K562 (cell line): ENCODE results near the gene EHBP1. TPM values are rescaled to one million over a fixed set of nuclear protein-coding genes. Genes with fewer than 3 reads are reported as not detected.
A peak's percentile ranks its signal among the peaks of the same experiment; 100 is the strongest.

Source experiments
- CBX5 ChIP-seq: IDR thresholded peaks from 2 replicates; pipeline ENCODE4 v1.6.1; 2014; ENCODE audit warnings: low read depth, borderline replicate concordance
- CHD2 ChIP-seq: IDR thresholded peaks from 2 replicates; pipeline ENCODE4 v1.6.1; 2011; ENCODE audit warnings: low read depth, low read length
- IRF2 ChIP-seq: sonication (generic); formaldehyde crosslinking; IDR thresholded peaks from 2 replicates; pipeline ENCODE4 v1.8.1; 2022; ENCODE audit warnings: mild to moderate bottlenecking, missing genetic modification reagents
- MTA1 ChIP-seq: fragments of 450-650 bp; IDR thresholded peaks from 2 replicates; pipeline ENCODE4 v1.6.1; 2017; ENCODE audit warnings: borderline replicate concordance
- RCOR1 ChIP-seq, 2 experiments: IDR thresholded peaks; 2 replicates each; pipeline ENCODE4 v1.6.1; 2012; ENCODE audit warnings: low read depth in 2 of 2, low read length in 2 of 2, borderline replicate concordance in 1 of 2, improper control_type of control experiment in 1 of 2
- polyA plus RNA-seq, 8 experiments: library from polyadenylated mRNA; depleted of rRNA in 4 of 8; stranded (reverse) in 5 of 8; unstranded in 3 of 8; fragments of >200 nt; fragmentation: Nextera tagmentation in 2 of 8; fragmentation: Illumina TruSeq in 1 of 8; extraction: Ambion mirVana in 2 of 8; extraction: Trizol in 1 of 8; gene quantifications; 2 replicates each; pipeline versions ENCODE4 v1.2.1 to v1.2.3, GENCODE V29; 2011 to 2014; ENCODE audit warnings: inconsistent platforms in 1 of 8, missing spikeins in 1 of 8
- total RNA-seq, 7 experiments: library from RNA; depleted of rRNA in 6 of 7; stranded (reverse); fragments of >200 nt in 6 of 7; fragmentation: Illumina TruSeq in 2 of 7; extraction: Trizol in 2 of 7; gene quantifications; 2 replicates each; pipeline versions ENCODE4 v1.2.1 to v1.2.3, GENCODE V29; 2011 to 2021; ENCODE audit warnings: low replicate concordance in 1 of 7
- TF ChIP-seq, protein P1 (sequence below): sonication (generic); formaldehyde crosslinking; IDR thresholded peaks from 2 replicates; pipeline ENCODE4 v1.8.0; 2022; ENCODE audit warnings: mild to moderate bottlenecking, missing genetic modification reagents
- TF ChIP-seq, protein P2 (sequence below): fragments of 450-650 bp; IDR thresholded peaks from 2 replicates; pipeline ENCODE4 v1.6.1; 2016
- TF ChIP-seq, protein P3 (sequence below): sonication (generic); formaldehyde crosslinking; IDR thresholded peaks from 2 replicates; pipeline ENCODE4 v1.8.1; 2023; ENCODE audit warnings: mild to moderate bottlenecking, missing genetic modification reagents
- TF ChIP-seq, protein P4 (sequence below): sonication (generic); formaldehyde crosslinking; IDR thresholded peaks from 2 replicates; pipeline ENCODE4 v1.9.0; 2022; ENCODE audit warnings: mild to moderate bottlenecking, missing genetic modification reagents

Gene EHBP1
- total and polyA plus RNA-seq, 9 of the 15 experiments (the other 6 are each of a cell fraction or from before 2014, with no cell fraction given), result 8.9 to 26.6 (median 19.3) TPM

DNA sequence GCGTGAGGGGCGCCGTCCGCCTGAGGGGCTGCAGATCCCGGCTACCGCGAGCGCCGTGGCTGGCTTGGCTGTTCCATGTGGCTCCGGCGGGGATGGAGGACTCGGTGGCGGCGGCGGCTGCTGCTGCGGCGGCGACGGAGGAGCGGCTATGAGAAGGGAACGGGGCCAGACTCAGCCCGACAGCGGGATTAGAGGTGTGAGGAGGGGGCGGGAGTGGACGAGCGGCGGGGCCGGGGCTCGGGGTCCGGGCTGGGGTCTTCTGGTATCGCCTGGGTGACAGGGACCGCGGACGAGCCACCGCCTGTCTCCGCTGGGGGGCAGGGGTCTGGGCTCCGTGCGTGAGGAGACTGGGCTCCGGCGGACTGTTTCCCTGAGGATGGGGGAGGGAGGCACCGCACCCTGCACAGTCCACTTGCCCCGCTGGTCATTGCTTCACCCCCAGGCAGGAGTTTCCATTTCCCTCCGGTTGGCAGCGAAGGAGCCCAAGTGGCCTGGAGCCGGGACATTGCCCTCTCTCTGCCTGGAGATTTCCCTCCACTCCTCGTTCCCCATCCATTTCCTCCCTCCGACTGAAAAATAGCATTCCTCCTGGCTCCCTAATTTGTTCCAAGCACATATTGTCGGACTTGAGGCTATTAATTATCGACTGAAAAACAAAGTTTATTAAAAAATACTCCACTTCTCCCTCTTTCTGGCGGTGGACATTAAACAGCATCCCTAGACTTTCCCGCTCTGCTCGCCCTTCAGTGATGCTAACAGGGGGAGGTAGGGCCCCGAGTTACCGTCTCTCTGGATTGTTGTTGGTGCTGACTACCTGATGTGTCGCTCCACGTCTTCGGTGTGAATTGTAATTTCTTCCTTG, 577 bp downstream of the EHBP1 start (continued):
- TF ChIP-seq, protein P1, sequence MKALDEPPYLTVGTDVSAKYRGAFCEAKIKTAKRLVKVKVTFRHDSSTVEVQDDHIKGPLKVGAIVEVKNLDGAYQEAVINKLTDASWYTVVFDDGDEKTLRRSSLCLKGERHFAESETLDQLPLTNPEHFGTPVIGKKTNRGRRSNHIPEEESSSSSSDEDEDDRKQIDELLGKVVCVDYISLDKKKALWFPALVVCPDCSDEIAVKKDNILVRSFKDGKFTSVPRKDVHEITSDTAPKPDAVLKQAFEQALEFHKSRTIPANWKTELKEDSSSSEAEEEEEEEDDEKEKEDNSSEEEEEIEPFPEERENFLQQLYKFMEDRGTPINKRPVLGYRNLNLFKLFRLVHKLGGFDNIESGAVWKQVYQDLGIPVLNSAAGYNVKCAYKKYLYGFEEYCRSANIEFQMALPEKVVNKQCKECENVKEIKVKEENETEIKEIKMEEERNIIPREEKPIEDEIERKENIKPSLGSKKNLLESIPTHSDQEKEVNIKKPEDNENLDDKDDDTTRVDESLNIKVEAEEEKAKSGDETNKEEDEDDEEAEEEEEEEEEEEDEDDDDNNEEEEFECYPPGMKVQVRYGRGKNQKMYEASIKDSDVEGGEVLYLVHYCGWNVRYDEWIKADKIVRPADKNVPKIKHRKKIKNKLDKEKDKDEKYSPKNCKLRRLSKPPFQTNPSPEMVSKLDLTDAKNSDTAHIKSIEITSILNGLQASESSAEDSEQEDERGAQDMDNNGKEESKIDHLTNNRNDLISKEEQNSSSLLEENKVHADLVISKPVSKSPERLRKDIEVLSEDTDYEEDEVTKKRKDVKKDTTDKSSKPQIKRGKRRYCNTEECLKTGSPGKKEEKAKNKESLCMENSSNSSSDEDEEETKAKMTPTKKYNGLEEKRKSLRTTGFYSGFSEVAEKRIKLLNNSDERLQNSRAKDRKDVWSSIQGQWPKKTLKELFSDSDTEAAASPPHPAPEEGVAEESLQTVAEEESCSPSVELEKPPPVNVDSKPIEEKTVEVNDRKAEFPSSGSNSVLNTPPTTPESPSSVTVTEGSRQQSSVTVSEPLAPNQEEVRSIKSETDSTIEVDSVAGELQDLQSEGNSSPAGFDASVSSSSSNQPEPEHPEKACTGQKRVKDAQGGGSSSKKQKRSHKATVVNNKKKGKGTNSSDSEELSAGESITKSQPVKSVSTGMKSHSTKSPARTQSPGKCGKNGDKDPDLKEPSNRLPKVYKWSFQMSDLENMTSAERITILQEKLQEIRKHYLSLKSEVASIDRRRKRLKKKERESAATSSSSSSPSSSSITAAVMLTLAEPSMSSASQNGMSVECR (CRISPR knock-in tag), result no peak
- TF ChIP-seq CHD2, result no peak
- no peak for TF ChIP-seq MTA1
- TF ChIP-seq CBX5, result no peak
- TF ChIP-seq, protein P2, sequence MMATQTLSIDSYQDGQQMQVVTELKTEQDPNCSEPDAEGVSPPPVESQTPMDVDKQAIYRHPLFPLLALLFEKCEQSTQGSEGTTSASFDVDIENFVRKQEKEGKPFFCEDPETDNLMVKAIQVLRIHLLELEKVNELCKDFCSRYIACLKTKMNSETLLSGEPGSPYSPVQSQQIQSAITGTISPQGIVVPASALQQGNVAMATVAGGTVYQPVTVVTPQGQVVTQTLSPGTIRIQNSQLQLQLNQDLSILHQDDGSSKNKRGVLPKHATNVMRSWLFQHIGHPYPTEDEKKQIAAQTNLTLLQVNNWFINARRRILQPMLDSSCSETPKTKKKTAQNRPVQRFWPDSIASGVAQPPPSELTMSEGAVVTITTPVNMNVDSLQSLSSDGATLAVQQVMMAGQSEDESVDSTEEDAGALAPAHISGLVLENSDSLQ, result no peak
- TF ChIP-seq RCOR1 (IDR thresholded peaks at IDR 0.05; ENCODE audit: borderline replicate concordance in 1 of 2, low read depth in 2 of 2, low read length in 2 of 2), result peak in 1 of 2 experiments; percentile 47; a peak in 2 of 4 replicates
- TF ChIP-seq, protein P3, sequence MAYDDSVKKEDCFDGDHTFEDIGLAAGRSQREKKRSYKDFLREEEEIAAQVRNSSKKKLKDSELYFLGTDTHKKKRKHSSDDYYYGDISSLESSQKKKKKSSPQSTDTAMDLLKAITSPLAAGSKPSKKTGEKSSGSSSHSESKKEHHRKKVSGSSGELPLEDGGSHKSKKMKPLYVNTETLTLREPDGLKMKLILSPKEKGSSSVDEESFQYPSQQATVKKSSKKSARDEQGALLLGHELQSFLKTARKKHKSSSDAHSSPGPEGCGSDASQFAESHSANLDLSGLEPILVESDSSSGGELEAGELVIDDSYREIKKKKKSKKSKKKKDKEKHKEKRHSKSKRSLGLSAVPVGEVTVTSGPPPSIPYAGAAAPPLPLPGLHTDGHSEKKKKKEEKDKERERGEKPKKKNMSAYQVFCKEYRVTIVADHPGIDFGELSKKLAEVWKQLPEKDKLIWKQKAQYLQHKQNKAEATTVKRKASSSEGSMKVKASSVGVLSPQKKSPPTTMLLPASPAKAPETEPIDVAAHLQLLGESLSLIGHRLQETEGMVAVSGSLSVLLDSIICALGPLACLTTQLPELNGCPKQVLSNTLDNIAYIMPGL (CRISPR knock-in tag), result no peak
- no peak for TF ChIP-seq IRF2 (CRISPR knock-in tag)
- TF ChIP-seq, protein P4, sequence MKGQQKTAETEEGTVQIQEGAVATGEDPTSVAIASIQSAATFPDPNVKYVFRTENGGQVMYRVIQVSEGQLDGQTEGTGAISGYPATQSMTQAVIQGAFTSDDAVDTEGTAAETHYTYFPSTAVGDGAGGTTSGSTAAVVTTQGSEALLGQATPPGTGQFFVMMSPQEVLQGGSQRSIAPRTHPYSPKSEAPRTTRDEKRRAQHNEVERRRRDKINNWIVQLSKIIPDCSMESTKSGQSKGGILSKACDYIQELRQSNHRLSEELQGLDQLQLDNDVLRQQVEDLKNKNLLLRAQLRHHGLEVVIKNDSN (CRISPR knock-in tag), result no peak
